GM21423 (cell line): ENCODE results near the gene ACVR1C.
A peak's percentile ranks its signal among the peaks of the same experiment; 100 is the strongest.

Experiments used
- ATAC-seq: cut with Tn5 transposase; IDR thresholded peaks from one replicate; pipeline ENCODE4 v1.9.1; 2021; ENCODE audit warnings: mild to moderate bottlenecking, moderate library complexity; ENCODE audit not compliant: unreplicated experiment

ACVR1C gene

DNA sequence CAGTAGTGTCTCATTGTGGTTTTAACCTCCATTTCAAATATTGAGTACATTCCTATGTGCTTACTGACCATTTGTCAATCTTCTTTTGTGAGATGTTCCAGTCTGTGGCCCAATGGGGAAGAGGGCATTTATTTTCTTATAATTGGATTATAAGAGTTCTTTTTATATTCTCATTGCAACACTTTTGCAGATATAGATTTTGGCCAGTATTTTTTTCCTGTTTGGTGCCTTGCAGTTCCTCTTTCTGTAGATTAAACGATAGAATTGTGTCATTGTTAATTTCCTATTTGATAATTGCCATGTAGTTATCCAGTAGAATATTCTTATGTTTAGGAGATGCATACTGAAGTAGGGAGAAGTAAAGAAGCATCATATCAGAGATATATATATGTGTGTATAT is 128.3 kb downstream of the ACVR1C start:
- ATAC-seq: no peak

DNA sequence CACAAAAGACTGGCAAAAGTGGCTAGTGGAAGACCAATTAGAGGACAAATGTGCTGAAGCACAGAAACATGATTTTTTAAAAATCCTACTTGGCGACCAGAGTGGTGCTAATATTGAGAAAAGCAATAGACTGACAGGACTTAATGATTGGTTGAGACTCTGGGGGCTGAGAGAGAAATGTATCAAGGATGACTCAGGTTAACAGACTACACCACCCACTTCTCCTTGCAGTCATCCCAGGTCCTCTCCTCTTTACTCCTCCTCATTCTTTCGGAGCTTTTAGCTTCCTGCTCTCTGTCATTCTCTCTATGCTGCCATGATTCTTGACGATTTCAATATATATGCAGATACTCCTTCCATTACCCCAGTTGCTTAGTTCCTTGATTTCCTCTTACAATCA is 130.2 kb downstream of the ACVR1C start:
- no peak for ATAC-seq

DNA sequence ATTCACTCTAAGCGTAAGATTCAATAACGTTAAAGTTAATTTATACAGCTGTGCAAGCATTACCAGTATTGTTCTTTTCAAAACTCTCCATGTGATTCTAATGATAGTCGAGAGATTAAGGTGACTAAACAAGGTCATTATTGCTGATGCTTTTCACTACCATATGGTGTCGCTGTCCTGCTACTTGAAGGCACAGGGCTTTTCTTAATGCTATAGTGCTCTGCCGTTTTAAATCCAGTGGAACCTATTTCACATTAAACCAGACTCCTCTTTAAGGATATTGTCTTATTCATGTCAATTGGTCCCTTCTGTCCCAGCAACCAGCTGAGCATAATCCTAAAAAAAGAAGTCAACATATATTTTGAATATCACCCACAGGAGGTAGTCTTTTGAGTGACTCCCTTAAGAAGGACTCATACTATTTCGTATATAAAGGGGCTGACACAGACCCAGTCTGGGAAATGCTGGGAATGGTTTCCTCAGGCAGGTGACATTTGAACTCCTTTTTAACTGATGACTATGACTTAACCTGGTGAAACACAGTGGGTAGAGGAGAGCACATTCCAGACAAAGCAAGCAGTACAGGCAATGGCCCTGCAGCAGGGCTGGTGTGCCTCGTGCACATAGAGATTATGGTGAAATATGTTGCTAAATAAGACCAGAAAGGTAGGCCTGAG is 130.9 kb downstream of the ACVR1C start:
- peak; percentile 94 for ATAC-seq

DNA sequence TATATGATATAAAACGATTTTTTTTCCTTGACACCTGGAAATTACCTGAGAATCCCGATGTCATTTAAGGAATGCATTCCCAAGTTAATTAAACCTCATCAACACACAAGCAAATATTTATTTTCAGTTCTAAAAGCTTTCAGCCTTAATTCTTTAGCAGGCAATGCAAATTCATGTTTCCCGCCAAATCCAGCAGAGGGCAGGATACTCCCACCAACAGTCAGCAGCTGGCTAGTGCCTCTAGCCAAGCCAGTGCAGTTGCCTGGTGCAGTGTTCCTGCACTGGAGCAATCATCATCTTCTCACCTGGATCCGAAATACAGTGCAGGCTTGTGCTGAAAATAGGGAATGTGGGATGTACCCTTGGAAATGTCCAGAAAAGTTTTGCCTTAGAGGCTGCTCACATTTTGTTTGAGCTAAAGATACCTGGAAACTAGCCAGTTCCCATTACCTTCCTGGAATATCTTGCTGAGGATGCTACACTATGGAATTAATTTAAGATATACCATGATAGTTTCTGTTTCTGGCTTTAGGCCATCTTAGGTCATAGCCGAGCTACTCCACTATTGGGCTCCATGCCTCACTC is 136.4 kb downstream of the ACVR1C start:
- peak; percentile 97 for ATAC-seq

DNA sequence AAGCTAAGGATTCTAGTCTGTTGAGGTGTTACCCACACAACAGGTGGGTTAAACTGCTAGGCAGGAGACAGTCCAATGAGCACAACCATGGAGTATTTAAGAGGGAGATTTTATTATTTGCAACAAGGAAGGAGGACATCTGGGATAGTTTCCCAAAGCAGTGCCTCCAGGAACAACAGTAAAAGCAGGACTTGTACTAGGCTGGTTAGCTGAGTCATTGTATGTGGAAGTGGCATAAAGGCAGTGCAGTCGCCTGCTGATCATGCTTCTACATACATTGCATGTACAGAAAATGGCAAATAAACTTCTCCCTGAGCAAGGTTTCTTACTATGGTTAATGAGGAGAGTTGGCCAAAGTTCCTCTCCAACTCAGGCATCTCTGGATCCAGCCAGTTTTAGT is 138.7 kb downstream of the ACVR1C start:
- ATAC-seq: no peak

DNA sequence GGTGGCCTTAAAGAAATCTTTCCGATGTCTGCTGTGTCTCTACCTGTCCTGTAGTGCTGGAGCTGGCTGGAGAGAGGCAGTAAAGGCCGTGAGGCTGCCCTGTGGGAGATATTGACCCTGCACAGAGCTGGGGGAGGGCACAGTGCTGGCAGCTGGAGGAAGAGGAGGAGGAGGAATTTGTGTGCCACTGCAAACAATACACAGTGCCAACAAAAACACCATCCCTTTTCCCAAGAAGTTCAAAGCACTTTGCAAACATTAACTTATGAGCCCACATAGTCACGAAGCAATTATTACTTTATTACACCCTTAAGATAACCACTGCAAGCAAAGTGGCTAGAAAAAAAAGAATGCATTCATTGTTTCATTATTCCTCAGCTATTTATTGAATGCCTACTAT is 139.8 kb downstream of the ACVR1C start:
- no peak for ATAC-seq

DNA sequence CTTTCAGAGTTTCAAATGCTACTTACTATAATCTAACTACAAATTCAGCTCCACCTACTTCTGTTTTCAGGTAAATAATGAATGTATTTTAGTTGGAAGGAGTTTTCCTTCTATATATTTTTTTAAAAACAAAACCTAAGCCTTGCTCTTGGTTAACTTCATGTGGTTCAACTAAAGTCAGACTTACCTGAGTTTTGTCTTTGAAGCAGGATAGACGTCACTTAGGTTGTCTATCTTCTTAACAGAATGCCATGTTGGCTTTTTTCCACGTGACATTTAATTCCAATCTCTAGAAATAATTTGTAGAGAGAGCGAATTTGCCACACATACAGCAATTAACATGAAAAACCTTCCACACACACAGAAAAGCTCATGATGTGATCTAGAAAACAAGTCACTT is 140.9 kb downstream of the ACVR1C start:
- ATAC-seq: no peak

DNA sequence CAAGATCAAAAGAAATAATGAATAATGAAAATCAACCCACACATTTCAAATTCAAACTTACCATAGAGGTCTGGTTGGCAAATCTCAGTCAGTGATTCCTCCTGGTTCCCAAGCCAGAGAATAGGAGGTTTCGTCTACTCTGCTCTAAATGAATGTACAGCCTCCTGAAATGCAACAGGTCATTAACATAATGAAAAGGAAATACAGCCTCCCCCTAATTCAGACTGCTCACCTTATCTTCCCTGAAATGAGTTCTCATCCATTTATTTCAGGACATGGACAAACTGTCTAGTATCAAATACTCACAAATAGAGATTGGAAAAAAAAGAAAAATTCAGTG is 141.4 kb downstream of the ACVR1C start:
- no peak for ATAC-seq

DNA sequence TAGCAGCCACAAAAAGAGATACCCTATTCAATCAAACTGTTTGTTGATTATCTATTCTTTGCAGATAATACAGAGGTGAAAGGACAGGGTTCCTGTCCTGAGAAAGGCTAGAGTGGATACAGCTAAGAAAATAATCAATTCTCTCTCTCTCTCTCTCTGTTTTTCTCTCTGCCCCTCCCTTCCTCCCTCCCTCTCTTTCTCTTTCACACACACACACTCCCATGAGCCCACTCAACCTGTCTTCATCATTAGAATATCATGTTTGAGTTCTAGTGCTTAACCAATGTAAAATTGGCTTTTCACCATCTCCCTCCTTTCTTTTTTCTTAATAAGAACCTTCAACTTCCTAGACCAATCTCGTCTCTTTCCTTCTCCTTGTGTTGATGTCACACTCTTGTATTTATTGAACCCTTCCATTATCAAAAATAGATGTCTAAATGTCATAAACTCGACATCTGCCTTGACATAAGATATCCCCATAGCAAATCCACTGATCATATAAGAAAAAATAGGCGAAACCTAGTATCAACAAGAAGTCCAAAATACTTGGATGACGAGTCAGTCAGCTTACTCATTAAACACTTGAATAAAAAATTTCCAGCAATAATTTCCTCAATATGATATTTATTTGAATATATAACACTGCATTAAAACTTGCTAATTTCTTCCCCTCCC is 141.9 kb downstream of the ACVR1C start:
- no peak for ATAC-seq

DNA sequence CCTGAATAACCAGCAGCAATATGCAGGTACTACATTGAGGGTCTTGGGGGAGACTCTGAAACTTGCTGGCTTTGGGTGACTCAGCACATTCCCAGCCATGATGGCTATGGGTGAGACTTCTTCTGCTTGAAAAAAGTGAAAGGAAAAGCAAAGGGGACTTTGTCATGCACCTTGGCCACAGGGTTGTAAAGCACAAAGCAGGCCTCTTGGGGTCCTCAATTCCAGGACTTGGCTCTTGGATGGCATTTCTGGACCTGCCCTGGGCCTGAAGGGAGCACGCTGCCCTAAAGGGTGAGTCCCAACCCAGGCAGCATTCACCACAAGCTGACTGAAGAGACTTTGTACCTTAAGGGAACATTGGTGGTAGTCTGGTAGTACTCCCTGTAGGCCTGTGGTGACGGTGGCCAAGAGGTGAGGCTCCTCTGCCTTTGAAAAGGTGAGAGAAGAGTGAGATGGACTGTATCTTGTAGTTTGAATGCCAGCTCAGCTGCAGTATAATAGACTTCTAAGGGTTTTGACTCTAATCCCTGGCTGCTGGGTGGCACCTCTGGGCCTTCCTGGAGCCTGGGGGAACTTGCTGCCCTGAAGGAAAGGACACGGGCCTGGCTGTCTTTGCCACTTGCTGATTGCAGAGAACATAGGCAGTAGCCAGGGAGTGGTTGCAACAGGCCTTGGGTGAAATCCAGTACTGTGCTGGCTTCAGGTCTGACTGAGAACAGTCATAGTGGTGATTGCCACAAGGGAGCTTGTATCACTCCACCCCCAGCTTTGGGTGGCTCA is 148.3 kb downstream of the ACVR1C start:
- peak; percentile 70 for ATAC-seq

DNA sequence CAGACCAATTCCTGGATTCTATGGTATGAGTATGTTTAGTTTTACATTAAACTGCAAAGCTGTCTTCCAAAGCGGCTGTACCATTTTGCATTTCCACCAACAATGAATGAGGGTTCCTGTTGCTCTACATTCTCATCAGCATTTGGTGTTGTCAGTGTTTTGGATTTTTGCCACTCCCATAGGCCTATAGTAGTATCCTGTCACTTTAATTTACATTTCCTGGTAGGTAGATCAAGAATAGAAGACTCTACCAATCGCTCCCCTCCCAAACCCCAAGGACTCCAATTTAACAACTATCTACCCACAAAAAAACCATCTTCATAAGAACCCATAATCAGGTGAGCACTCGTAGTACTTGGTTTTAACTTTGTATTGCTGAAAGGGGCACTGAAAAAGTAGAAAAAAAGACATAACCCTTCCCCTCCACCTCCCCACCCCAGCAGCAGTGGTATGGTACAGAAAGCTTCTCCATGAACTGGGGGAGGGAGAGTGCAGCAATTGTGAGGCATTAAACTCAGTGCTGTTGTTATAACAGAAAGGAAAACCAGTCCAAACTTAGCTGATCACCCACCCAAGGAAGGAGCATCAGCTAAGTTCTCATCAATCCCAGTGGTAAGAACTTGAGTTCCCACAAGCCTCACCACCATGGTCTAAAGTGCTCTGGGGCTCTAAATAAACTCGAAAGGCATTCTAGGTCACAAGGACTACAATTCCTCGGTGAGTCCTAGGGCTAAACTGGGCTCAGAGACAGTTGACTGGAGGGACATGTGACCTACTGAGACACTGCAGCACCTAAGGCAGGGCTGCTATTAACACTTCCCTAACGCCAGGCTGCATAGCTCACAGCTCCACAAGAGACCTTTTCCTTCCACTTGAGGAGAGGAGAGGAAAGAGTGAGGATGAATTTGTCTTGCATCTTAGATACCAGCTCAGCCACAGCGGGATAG is 149.3 kb downstream of the ACVR1C start:
- ATAC-seq: peak; percentile 30

DNA sequence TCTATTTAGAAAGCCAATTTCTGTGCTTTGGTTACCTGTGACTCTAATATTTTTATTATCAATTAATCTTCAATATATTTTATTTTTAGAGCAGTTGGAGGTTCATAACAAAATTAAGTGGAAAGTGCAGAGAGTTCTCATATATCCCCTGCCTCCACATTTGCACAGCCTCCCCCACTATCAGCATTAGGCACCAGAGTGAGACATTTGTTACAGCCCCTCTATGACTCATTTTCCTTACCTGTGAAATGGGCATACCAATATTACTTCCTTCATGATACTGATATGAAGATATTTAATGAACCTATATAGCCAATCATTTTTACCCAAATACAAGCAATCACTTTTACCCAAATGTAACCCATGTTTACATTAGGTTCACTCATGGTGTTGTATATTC is 150.7 kb downstream of the ACVR1C start:
- ATAC-seq: no peak

DNA sequence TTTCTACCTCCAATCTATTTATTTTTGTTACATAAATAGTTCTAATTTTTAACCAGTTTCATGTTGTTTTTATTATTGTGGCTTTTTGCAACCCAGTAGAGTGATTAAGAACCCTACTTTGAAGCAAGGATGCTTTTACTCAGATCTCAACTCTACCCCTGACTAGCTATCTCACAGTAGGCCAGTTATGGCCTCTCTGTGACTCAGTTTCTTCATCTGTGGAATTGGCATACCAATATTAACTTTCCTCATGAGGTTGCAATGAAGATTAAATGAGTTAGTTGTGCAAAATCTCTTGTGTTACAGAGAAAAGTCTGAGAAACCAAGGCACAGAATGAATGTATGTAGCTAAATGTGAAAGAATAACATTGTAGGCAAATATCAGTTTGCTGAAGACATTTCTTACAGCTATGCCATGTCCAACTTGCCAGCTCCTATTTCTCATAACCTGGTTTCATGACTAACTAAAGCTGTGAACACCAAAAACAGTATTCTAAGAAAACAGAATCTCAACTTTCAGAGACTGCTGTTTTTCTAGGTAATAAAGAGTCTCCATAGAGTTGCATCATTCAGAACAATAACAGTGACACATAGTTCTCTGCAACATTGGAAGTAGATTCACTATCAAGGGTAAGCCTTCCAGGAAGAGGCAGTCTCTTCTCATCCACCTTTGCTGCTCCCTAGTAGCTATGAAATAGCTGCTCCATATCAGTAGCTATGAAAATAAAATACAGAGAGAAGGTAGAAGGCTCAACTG is 151.5 kb downstream of the ACVR1C start:
- no peak for ATAC-seq
